Kidney (tissue), 22 donors: Measurements from ENCODE around the gene CD180. TPM values are rescaled to one million over a fixed set of nuclear protein-coding genes. Genes with fewer than 3 reads are reported as not detected.

Experiments
- DNase-seq, 5 donors: peaks; one replicate each; pipeline ENCODE4 v3.0.0-alpha.2; 2013 to 2020
- FAIRE-seq: peaks from 2 replicates; lab custom pipeline; 2012; peaks lifted over from hg19 to GRCh38; lab: Jason Lieb, UNC
- H3K27ac ChIP-seq, 2 donors: one replicate each; pipeline ENCODE4 v1.7.0; 2013; ENCODE audit warnings: low read depth in 2 of 2, low read length in 2 of 2, inconsistent platforms in 1 of 2
- H3K27me3 ChIP-seq: one replicate; pipeline ENCODE4 v1.7.1; 2013; ENCODE audit warnings: low read length, inconsistent platforms; ENCODE audit not compliant: control insufficient read depth, insufficient read depth
- H3K36me3 ChIP-seq, 3 donors: one replicate each; pipeline versions ENCODE4 v1.7.0 to v1.7.1; 2013; ENCODE audit warnings: low read length in 3 of 3, control low read depth in 1 of 3, inconsistent platforms in 1 of 3; ENCODE audit not compliant: insufficient read depth in 3 of 3, control insufficient read depth in 2 of 3
- H3K4me1 ChIP-seq, 3 donors: one replicate each; pipeline versions ENCODE4 v1.7.0 to v1.7.1; 2013; ENCODE audit warnings: low read length in 3 of 3, inconsistent platforms in 1 of 3, low read depth in 1 of 3; ENCODE audit not compliant: control insufficient read depth in 2 of 3, insufficient read depth in 2 of 3
- H3K4me3 ChIP-seq, 3 donors: one replicate each; pipeline versions ENCODE4 v1.7.0 to v1.8.1; 2013; ENCODE audit warnings: low read length in 3 of 3, control low read depth in 1 of 3, inconsistent platforms in 1 of 3
- H3K9ac ChIP-seq, 3 donors: one replicate each; pipeline versions ENCODE4 v1.7.0 to v1.7.1; 2013; ENCODE audit warnings: low read length in 3 of 3, control low read depth in 1 of 3, inconsistent platforms in 1 of 3
- H3K9me3 ChIP-seq, 3 donors: one replicate each; pipeline versions ENCODE4 v1.7.0 to v1.7.1; 2013; ENCODE audit warnings: low read length in 3 of 3, control low read depth in 1 of 3, inconsistent platforms in 1 of 3; ENCODE audit not compliant: control insufficient read depth in 2 of 3, insufficient read depth in 1 of 3
- CTCF ChIP-seq: IDR thresholded peaks from 3 replicates; pipeline ENCODE4 v1.5.1; 2012; ENCODE audit warnings: mild to moderate bottlenecking, moderate library complexity, borderline replicate concordance; ENCODE audit not compliant: insufficient read depth; ENCODE audit errors: extremely low read depth
- intact Hi-C: fragments of 100-400 bp; cut with DNase I; formaldehyde crosslinking; loops from one replicate; pipeline ENCODE4 v1.11.1; 2022
- long read RNA-seq, 10 donors: library from polyadenylated mRNA in 1 of 10; unstranded in 1 of 10; transcript quantifications; one replicate each; pipeline ENCODE4 v2.0.0 and lab custom pipeline, GENCODE V29; 2021 to 2026
- polyA plus RNA-seq: library from polyadenylated mRNA; stranded (reverse); fragments of 350-450 nt; fragmentation: Illumina TruSeq; extraction: RNeasy Lipid Tissue Mini Kit (QIAGEN cat#74804); gene quantifications from one replicate; pipeline ENCODE4 v1.2.3, GENCODE V29; 2014; ENCODE audit warnings: low read depth, low replicate concordance; ENCODE audit not compliant: insufficient read depth
- total RNA-seq: library from RNA; stranded (reverse); fragmentation: NEBNext Ultra II Directional; extraction: Animal tissue kit (Norgen Biotek cat#: 25700); gene quantifications from one replicate; pipeline ENCODE4 v1.2.1, GENCODE V29; 2021
- donor health status: control.
- donor health status: control.
- donor health status: control.
- donor health status: control.
- donor health status: control.
- donor health status: DM: yes; HTN: yes; CAD: no.
- donor health status: Normal renal cell carcinoma (clear cell type).

CD180 gene
- total RNA-seq (3.3 TPM), polyA plus RNA-seq (0.28 TPM)
- long read RNA-seq, donor 1, full-length matches to known transcripts = 1 of 1 reads
- long read RNA-seq, donor 1, partial matches to known transcripts = 0 of 1 reads
- long read RNA-seq, donor 1, other reads (novel, unspliced or antisense) = 0 of 1 reads
- long read RNA-seq, donor 2 = 0 reads
- long read RNA-seq, donor 3, full-length matches to known transcripts = 1 of 1 reads
- long read RNA-seq, donor 3, partial matches to known transcripts = 0 of 1 reads
- long read RNA-seq, donor 3, other reads (novel, unspliced or antisense) = 0 of 1 reads
- long read RNA-seq, donor 4, full-length matches to known transcripts = 2 of 2 reads
- long read RNA-seq, donor 4, partial matches to known transcripts = 0 of 2 reads
- long read RNA-seq, donor 4, other reads (novel, unspliced or antisense) = 0 of 2 reads
- long read RNA-seq, donor 5 = 0 reads
- long read RNA-seq, donor 6 = 0 reads
- long read RNA-seq, donor 7 = 0 reads
- long read RNA-seq, donor 8 = 0 reads
- long read RNA-seq, donor 9 = 0 reads
- long read RNA-seq, donor 10 = 0 reads

- Histone ChIP-seq H3K9me3 (no peaks in the 10 kb centered on the region), H3K27me3 (no peaks in the 10 kb centered on the region), H3K27ac (no peak within 1 kb of the TSS), H3K9ac (no peak within 1 kb of the TSS), H3K4me3 (no peak within 1 kb of the TSS), H3K4me1 (peaks cover 0 to 2% (median 0%) of the 10 kb centered on the region in 3 donors), H3K36me3 (no peaks in the 10 kb centered on the region)
- intact Hi-C loops = no loop called here
- FAIRE-seq = no peak
- no peak for DNase-seq
- TF ChIP-seq CTCF = no peak
Observed at GRCh38 chr5:67196537-67197059, at the start of gene CD180. Gene CD180 (minus strand): TSS chr5:67196799. CDS start chr5:67196641, 158 bp downstream.

- Histone ChIP-seq H3K27me3 (no peaks in the 10 kb centered on the region), H3K9me3 (no peaks in the 10 kb centered on the region), H3K4me3 (no peak overlapping the region), H3K27ac (no peak overlapping the region), H3K9ac (no peak overlapping the region), H3K4me1 (peaks cover 0 to 11% (median 4%) of the 10 kb centered on the region in 3 donors), H3K36me3 (no peaks in the 10 kb centered on the region)
- DNase-seq = peak in 2 of 5 donors; percentile 86 to 87
- FAIRE-seq = peak; percentile 98
- intact Hi-C loops = no loop called here
- peak; percentile 73 for TF ChIP-seq CTCF
Observed at GRCh38 chr5:67246108-67246507, 49.5 kb upstream of the CD180 start.

GRCh38 chr5:67245259-67245846 is 48.8 kb upstream of the CD180 start:
- Histone ChIP-seq H3K4me3 (no peak overlapping the region), H3K36me3 (no peaks in the 10 kb centered on the region), H3K4me1 (peaks cover 0 to 11% (median 4%) of the 10 kb centered on the region in 3 donors), H3K9me3 (no peaks in the 10 kb centered on the region), H3K27me3 (no peaks in the 10 kb centered on the region), H3K9ac (no peak overlapping the region), H3K27ac (no peak overlapping the region)
- no peak for FAIRE-seq
- TF ChIP-seq CTCF = no peak
- no peak for DNase-seq
- intact Hi-C loops = no loop called here
